GM12878 (cell line): ENCODE data around the gene COASY. TPM values are rescaled to one million over a fixed set of nuclear protein-coding genes. Genes with fewer than 3 reads are reported as not detected.

Source experiments
- ASH2L ChIP-seq: fragments of 300-600, 200-600 bp; sonication (generic); IDR thresholded peaks from 2 replicates; pipeline ENCODE4 v1.6.1; 2017; ENCODE audit warnings: low read depth, mild to moderate bottlenecking, borderline replicate concordance
- ATF3 ChIP-seq: IDR thresholded peaks from 2 replicates; pipeline ENCODE4 v1.6.1; 2011; ENCODE audit warnings: low read depth, mild to moderate bottlenecking, low read length, moderate library complexity, borderline replicate concordance; ENCODE audit errors: extremely low read depth
- BRCA1 ChIP-seq: IDR thresholded peaks from 2 replicates; pipeline ENCODE4 v1.6.1; 2011; ENCODE audit warnings: low read depth, low read length, improper control_type of control experiment
- GABPA ChIP-seq: IDR thresholded peaks from 2 replicates; pipeline ENCODE4 v1.6.1; 2014; ENCODE audit warnings: antibody characterized with exemption, low read depth, mild to moderate bottlenecking, inconsistent platforms
- HCFC1 ChIP-seq: fragments of 150-350 bp; IDR thresholded peaks from 2 replicates; pipeline ENCODE4 v1.6.1; 2014; ENCODE audit warnings: low read length
- IKZF1 ChIP-seq: fragments of 450-650 bp; conservative IDR thresholded peaks from 2 replicates; pipeline ENCODE4 v1.6.1; 2017; ENCODE audit warnings: antibody characterized with exemption, mild to moderate bottlenecking
- IRF3 ChIP-seq: fragments of 450-650 bp; IDR thresholded peaks from 2 replicates; pipeline ENCODE4 v1.6.1; 2014; ENCODE audit warnings: mild to moderate bottlenecking
- NFYB ChIP-seq: IDR thresholded peaks from 2 replicates; pipeline ENCODE4 v1.6.1; 2011; ENCODE audit warnings: low read depth, mild to moderate bottlenecking, low read length, improper control_type of control experiment, moderate library complexity; ENCODE audit not compliant: insufficient read depth
- POU2F2 ChIP-seq: IDR thresholded peaks from 3 replicates; pipeline ENCODE4 v1.6.1; 2011; ENCODE audit warnings: low read depth, mild to moderate bottlenecking, low read length, borderline replicate concordance
- polyA plus RNA-seq, 11 experiments: library from polyadenylated mRNA; depleted of rRNA in 4 of 11; unstranded in 6 of 11; stranded (reverse) in 5 of 11; fragments of >200 nt; fragmentation: Nextera tagmentation in 4 of 11; fragmentation: Illumina TruSeq in 1 of 11; extraction: Ambion mirVana in 4 of 11; extraction: Trizol in 1 of 11; gene quantifications; 1 replicate in 1 of 11; 2 replicates in 10 of 11; pipeline versions ENCODE4 v1.2.1 to v1.2.3, GENCODE V29; 2011 to 2016; ENCODE audit warnings: inconsistent platforms in 2 of 11, missing spikeins in 2 of 11, low read depth in 1 of 11
- total RNA-seq, 4 experiments: library from RNA; depleted of rRNA in 3 of 4; stranded (reverse); fragments of >200 nt in 3 of 4; fragmentation: Illumina TruSeq in 1 of 4; extraction: Trizol in 1 of 4; gene quantifications; 2 replicates each; pipeline versions ENCODE4 v1.2.1 to v1.2.3, GENCODE V29; 2013 to 2021
- TF ChIP-seq, protein P1 (sequence below): fragments of 450-650 bp; IDR thresholded peaks from 2 replicates; pipeline ENCODE4 v1.6.1; 2018; ENCODE audit warnings: borderline replicate concordance, mild to moderate bottlenecking; ENCODE audit not compliant: partially characterized antibody

COASY gene
- total and polyA plus RNA-seq, 10 of the 15 experiments (the other 5 are each of a cell fraction or from before 2014, with no cell fraction given) = 18.6 to 93.9 (median 43.2) TPM

GRCh38 chr17:42577532-42578281 lies 15.8 kb downstream of the COASY start, which contains the start of gene PSMC3IP (continued):
- TF ChIP-seq POU2F2 = peak; percentile 45; the same call in 2 of the 3 replicates
- TF ChIP-seq, protein P1, sequence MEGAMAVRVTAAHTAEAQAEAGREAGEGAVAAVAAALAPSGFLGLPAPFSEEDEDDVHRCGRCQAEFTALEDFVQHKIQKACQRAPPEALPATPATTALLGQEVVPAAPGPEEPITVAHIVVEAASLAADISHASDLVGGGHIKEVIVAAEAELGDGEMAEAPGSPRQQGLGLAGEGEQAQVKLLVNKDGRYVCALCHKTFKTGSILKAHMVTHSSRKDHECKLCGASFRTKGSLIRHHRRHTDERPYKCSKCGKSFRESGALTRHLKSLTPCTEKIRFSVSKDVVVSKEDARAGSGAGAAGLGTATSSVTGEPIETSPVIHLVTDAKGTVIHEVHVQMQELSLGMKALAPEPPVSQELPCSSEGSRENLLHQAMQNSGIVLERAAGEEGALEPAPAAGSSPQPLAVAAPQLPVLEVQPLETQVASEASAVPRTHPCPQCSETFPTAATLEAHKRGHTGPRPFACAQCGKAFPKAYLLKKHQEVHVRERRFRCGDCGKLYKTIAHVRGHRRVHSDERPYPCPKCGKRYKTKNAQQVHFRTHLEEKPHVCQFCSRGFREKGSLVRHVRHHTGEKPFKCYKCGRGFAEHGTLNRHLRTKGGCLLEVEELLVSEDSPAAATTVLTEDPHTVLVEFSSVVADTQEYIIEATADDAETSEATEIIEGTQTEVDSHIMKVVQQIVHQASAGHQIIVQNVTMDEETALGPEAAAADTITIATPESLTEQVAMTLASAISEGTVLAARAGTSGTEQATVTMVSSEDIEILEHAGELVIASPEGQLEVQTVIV = peak; percentile 25
- no peak for TF ChIP-seq ATF3
- peak; percentile 66 for TF ChIP-seq HCFC1
- TF ChIP-seq IKZF1 = peak; percentile 72
- peak; percentile 96 for TF ChIP-seq GABPA
- peak; percentile 79; the same call in 1 of the 2 replicates for TF ChIP-seq IRF3
- TF ChIP-seq ASH2L = no peak
- no peak for TF ChIP-seq BRCA1
- TF ChIP-seq NFYB = peak; percentile 94
- TF ChIP-seq, all 136 proteins: peak for 45
